ENCODE measurements around the gene C21orf58.

DNA sequence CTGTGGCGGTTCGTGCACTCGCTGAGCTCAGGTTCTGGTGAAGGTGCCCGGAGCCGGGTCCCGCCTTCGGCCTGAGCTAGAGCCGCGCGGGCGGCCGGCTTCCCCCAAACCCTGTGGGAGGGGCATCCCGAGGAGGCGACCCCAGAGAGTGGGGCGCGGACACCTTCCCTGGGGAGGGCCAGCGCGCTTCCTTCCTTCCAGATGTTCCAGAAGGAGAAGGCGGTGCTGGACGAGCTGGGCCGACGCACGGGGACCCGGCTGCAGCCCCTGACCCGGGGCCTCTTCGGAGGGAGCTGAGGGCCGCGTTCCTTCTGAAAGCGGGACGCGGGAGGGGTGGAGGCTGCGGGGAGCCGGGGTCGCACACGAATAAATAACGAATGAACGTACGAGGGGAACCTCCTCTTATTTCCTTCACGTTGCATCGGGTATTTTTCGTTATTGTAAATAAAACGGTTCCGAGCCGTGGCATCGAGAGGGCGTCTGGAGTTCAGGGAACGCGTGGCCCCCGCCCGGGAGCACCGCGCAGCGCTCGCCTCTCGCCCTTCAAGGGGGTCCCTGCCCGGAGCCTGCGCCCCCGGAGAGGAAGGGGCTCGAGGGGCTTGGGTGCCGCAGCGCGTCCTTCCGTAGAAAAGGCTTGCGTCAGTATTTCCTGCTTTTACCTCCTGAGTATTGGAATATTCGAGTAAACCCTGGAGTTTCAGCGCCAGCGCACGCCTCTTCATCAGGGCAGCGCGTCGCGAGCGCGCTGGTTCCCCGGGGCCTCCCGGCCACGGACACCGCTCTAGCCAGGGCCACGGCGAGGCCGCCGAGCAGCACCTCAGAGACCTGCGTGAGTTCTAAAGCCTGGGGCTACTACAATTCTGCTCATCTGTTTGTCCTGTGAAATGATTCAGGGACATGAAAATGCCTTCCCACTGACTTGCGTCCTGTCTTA lies 26.1 kb downstream of the C21orf58 start:
- TF ChIP-seq POLR2A (IDR thresholded peaks at IDR 0.05) (no peak), POLR2AphosphoS5 (IDR thresholded peaks at IDR 0.05; ENCODE audit: insufficient read depth in 1 of 2, low read depth in 1 of 2) (peak in 1 of 2 donors; percentile 49)
